GM21576 (cell line): Measurements from ENCODE around the gene RPTOR.
"Not testable (repeated sequence)": the region's sequence is repeated elsewhere in the genome, so short reads cannot be mapped to it uniquely, and the experiment has no call there.

ENCODE experiments used
- ATAC-seq: cut with Tn5 transposase; IDR thresholded peaks from one replicate; pipeline ENCODE4 v1.9.1; 2021; ENCODE audit warnings: mild to moderate bottlenecking, moderate library complexity; ENCODE audit not compliant: unreplicated experiment

Gene RPTOR

DNA sequence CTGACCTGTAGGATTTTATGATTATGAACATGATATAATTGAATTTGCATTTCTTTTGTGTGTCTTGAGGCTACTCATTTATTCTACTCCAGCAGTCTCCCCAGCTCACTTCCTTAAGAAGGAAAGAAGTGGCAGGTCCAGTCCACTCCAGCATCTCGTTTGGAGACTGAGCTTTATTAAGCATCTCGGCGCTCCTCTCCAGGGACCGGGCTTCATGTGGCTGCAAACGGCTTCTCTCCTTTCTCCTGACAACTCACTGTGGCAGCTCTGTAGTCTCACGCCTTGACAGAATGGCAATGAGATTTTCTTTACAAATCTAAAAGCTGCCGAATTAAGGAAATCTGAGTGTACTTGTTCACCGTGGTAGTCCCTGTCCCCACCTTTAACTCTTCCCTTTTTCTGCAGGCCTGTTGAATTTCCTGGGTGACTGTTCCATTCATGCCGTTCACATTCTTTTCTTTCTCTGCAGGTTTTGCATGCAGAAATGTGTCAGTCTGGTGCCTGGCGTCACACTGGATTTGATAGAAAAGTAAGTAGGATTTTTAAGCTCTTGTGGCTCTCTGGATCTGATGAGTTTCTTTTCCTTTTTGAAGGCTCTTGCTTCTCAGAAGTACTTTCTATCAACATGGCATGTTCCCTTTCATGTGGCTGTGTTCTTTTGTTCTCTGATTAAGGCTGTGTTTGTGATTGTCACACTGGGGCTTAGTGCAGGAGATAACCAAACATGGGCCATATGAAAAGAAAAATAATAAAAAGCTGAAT lies 246.5 kb downstream of the RPTOR start:
- ATAC-seq: no peak

DNA sequence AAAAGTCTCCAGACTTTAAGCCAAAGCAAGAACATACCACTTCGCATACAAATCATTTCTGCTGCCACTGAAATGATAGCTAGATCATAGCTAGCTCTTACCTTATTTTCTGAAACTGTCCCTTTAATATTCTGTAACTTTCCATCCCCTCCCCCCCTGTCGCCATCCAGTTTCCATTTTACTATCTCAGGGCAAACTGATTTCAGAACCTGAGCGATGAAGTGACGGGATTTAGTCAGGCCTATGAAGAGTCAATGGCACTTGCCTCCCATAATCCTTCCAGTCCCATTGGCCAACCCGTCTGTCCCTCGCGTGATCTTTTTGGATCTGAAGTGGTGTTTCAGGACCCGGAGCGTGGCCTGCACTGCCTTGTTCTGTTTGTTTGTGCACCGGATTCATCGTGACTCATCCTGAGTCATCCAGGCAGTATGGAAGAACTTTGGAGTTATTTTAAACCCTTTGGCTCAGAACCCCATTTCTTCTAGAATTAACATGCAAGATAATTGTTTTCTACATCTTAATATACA lies 247.2 kb downstream of the RPTOR start:
- ATAC-seq: no peak

DNA sequence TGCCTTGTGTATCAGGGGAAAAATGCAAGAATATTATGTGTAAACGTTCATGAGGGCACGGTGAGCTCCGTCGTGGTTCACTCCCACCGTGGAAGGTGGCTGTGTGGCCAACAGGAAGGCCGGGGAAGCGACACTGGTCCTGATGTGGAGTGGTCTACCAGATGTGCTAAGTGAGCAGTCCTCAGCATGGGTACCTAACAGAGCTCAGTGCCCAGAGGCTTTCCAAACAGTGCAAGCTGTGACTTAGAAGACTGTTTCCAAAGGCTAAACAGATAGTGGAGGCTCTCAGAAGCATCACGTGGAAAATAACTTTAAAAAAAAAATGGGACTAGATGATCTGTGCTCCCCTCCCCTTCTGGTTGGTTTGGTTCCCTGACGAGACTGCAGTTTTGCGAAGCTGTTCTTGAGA lies 247.7 kb downstream of the RPTOR start:
- ATAC-seq: no peak

DNA sequence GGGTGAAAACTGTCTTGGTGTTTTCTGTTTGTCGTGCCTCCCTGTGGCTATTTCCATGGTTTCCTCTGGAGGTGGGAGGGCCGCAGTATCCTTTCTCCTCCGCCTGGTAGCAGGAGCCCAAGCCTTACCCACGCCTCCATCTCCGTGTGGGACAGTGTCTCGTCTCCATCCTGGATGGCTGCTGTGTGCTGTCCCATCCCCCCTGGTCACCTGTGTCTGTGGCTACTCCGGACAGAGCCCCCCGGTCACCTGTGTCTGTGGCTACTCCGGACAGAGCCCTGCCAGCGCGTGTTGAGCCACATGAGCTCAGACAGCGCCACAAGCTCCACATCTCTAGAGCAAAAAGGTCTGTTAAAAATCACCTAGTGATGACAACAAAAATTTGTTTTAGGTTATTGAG lies 248.8 kb downstream of the RPTOR start:
- no peak for ATAC-seq

DNA sequence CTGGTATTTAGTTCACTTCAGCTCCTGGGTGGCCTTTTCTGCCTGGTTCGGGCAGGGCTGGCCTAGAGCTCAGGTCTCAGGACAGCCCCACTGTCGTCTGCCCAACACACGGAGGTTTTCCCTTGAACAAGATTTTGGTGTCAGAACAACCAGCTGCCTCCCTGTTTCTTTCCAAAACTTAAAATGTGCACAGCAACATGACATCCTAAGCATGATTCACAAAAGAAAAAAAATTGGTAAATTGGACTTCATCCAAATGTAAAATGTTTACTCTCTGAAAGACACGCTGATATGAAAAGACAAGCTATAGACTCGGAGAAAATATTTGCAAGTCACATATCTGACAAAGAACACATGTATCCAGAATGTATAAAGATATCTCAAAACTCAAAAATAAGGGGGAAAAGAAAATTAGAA lies 249.2 kb downstream of the RPTOR start:
- no peak for ATAC-seq

DNA sequence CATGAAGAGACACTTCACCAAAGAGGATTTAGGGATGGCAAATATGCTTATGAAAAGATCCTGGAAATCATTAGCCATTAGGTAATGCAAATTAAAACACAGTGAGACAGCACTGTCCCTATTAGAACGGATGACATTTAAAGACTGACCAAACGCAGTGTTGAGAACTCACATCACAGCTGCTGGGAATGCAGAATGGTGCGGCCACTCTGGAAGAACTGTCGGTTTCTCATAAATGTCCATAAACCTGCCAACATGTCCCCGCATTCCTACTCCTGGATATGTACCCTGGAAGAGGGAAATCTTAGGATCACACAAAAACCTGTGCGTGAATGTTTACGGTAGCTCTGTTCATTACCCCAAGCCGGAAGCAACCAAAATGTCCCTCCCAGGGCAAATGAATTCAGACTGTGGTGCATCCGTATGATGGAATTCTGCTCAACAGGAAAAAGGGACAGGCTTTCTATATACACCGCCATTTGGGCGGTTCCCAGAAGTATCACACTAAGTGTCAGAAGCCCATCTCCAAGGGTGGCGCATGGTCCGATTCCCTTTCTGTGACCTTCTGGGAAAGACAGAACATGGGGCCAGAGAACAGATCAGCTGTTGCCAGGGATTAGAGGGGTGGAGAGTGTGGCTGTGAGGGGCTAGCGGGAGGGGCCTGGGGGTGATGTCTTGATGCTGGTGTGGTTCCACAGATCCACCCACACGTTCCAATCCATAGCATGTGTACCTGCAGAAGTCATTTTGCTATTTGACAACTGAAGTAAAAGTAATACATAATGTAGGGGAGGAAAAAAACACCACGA lies 249.8 kb downstream of the RPTOR start:
- ATAC-seq: no peak

DNA sequence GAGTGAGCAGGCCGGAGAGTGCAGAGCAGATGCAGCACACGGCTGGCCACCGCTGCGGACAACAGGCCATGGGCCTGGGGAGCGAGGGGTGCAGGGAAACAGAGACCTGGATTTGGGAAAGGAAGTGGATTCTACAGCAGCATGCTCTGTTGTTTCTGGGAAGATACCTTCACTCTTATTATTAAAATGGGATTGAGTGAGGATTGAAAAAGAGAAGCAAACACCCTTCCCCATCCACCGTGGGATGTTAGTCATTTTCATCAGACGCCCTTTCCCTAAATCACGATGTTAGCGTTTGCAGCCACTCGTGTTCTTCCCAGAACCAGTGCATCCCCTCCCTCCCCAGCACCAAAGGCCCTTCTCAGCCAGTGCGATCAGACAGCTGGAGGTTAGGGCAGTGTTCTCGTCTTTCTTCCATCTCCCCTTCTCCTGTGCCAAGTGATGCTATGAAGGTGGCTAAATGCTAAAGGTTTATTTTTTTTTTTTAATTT lies 250.5 kb downstream of the RPTOR start:
- no peak for ATAC-seq

DNA sequence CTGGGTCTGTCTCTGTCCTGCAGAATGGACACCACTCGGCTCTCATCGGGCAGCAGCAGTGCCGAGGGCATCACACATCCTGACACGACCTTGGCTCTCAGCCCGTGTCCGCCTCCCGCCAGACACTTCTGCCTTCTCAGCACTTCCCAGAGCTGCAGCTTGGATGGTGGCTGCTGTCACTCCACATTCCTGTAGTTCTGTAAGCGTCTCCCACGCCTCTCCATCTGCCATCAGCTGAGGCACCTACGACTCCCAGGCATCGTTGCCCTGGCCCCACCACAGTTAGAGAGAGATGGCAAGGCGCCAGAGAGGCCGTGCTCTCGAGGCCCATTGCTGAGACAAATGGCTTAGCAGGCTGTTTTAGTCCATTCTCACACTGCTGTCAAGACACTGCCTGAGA lies 251.1 kb downstream of the RPTOR start:
- ATAC-seq: no peak

DNA sequence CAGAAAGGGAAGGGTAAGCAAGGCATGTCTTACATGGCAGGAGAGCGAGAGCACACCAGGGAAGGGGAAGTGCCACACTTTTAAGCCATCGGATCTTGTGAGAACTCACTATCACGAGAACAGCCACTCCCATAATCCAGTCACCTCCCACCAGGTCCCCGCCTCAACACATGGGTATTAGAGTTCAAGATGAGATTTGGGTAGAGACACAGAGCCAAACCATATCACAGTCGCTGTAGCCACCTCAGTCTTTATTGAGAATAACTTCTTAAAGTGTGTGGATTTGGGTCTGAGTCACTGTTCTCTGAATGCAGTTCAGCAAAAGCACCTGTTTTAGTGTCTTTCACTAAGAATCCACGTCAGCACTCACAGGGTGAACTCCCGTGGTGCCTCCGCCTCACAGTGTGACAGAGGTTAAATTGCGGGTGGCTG lies 251.8 kb downstream of the RPTOR start:
- ATAC-seq: no peak

DNA sequence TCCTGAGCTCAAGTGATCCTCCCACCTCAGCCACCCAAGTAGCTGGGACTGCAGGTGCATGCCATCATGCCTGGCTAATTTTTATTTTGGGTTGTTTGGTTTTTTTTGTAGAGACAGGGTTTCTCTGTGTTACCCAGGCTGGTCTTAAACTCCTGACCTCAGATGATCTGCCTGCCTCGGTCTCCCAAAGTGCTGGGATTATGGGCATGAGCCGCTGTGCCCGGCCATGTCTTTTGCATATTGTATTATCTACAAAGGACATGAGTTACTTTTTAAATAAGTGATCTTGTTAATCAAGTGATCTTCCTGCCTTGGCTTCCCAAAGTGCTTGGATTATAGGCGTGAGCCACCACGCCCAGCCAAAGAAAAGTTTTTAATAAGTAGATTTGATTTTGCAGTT lies 252.6 kb downstream of the RPTOR start:
- not testable (repeated sequence) for ATAC-seq

DNA sequence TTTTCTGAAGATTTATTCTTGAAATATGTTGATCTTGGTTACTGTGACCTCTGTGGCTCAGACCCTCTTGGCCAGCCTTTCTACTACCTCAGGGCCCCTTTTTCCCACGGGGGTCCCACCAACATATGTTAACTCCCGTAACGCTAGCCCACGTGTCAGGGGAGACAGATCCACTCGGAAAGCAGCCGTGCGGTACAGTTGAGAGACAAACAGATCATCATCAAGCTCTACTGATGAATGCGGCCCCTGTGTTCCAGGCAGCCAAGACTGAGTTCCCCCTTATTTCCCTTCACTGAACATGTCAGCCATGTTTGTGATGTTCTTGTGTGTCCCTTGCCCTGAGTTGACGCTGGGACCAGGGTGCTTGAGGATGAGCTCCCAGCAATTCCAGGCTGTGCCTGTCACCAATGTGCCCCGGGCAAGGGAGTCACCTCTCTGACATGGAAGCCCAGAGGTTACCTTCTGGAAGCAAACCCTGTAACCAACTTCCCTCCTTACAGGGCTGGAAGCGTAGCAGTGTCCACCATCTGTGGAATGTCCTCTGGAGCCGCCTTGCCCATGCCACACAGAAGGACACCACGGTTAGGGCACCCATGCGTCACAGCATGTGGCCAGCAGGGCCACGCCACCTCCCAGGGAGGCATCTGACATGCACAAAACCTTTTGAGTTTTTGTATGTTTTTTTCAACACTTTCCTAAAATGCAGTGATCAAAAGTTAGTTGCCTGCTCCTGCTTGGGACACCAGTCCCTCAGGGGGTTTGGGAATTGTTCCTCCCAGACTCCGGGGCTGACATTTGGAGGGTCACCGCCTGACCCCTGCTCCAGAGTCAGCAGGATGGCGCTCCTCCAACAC lies 253.3 kb downstream of the RPTOR start:
- ATAC-seq: no peak

DNA sequence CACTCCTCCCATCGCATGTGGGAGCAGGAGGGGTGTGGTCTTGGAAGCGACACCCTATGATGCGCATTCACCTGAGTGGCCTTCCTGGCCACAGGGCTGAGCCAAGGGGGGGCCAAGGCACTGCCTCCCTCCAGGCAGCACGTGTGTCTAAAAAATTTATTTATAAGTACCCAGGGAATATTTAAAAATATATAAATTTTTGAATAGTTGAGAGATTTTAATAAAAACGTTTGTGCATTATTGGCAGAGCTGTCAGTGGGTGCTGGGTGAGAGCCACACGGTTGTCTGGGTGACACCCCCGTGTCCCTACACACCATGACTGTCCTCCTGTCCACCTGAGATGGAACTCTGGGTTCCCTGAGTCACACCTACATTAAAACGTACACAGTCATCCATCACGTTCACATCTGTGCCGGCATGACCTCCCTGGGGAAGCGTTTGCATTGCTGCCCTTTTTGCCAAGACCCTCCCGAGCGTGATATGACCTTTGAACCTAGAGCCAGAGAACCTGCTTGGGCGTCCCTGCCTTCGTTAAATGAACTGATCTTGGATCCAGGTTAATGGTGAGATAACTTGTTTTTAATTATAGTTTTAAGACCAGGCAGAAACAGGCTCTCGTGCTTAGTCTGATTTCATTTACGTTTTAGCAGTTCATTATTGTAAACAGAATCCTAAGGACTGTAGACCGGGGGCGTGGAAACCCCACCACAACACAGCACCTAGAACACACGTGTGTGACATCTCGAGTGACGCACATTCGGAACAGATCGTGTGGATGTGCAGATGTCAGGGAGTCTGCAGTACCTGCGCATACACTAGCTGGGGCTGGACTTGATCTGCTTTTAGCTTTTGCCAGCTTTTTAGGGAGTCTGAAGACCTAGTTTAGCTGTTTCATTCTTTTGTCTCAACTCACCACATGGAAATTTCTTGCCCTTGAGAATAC lies 254.2 kb downstream of the RPTOR start:
- ATAC-seq: no peak

DNA sequence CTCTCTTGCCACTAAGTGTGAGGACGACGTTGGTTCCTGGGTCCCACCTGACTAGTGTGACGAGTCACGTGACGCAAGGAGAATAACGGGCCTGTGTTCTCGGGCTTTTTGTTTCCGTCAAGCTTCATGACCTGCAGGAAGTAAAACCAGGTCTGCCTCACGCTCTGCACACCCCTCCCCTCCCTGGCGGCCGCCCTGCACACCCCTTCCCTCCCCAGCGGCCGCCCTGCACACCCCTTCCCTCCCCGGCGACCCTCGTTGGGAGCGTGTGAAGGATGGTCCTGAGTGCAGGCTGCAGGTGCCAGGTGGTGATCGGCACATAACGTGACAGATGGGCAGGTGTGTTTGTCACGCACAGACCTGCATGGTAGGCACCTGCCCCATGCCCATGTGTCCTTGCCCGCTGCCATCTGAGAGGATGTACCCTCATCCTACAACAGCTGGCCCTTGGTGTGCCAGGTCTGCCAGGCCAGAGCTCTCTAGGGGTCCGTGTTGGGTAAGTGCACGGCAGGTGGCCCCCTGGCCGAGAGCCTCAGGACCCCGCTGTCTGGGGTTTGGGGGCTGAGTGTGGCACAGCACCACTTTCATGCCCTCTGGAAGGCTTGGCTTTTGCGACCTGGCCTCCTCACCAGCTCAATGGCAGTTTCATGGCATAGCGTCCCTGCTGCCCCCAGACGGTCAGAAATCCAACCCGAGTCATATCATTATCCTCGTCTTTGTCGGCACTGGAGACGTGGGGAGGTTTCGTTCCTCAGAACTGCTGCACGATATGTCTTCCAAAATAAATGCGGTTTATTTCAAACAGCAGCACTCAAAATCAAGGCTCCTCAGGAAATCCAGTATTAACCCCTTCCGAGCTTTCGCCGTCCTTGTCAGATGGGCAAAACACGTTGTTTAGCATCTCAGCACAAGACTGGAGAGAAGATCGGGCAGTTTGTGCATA lies 255.2 kb downstream of the RPTOR start:
- ATAC-seq: no peak

DNA sequence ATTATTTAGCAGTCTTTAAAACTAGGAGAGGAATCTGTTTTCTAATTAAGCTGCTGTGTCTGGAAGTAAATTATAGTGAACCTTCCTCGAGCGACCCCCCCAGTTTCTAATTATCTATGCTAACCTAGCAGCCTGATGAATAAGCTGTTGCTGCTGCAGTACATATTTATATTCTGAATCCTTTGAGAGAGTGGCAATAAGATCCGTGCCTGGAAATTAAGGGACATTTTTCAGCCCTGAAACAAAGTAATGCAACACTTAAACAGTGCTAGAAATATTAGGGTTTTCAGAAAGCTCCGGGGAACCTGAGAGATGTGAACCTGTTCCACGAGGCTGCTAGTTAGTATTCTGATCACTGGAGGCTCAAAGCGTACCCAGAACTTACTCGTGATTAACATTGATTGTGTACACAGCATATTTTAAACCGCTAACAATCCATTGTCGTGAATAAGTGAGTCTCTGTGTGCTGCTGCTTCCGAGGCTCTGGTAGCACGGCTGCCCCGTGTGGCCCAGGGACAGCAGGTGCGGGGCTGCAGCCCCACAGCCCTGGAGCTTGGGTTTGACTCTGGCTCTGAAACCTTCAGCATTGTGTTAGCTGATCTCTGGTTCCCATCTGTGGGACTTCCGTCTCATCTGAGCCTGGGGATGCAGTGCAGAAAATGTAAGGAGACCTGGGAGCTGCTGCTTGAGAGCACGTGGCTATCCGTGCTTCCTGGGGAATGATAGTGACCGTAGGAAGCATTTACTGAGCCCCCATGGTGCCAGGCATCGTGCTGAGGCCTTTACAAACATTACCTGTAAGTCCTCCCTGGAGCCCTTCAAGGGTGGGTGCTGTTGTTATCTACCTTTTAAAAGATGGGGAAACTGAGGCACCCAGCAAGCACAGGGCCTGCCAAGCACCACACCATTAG lies 256.1 kb downstream of the RPTOR start:
- ATAC-seq: no peak

DNA sequence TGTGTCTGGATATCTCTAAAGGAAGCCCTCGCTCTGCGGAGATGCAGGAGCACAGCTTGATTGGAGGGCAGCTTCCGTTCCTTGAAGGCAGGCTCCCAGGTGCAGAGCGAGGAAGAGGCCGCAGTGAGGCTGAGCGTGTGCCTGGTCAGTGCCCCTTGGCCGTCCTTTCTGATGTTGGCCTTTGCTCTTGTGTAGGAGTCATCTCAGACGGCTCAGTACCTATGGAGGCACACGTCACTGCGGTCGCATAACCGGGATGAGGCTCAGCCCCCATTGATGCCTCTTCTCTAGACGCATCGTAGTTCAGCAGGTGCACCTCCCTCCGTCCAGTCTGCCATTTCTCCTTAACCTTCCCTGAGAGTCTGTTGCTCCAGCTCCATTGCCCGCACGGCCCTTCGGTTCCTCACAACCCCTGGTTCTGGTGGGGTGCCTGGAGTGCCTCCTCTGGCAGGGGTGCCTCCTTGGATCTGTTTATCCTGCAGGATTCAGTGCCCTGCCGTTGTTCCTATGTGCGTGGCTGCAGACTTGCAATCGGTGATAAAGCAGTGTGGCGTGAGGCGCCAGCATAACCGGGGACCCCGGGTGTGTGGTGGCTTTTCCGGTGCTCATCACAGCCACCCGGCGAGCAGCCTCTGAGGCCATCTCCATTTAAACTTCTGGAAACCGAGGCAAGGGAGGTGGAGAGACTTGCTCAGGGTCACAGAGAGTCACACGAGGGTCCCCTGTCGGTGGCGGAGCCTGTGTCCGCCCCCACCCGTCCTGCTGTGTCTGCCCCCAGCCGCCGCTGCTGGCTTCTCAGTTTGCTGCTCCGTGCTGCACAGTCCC lies 258.2 kb downstream of the RPTOR start:
- no peak for ATAC-seq

DNA sequence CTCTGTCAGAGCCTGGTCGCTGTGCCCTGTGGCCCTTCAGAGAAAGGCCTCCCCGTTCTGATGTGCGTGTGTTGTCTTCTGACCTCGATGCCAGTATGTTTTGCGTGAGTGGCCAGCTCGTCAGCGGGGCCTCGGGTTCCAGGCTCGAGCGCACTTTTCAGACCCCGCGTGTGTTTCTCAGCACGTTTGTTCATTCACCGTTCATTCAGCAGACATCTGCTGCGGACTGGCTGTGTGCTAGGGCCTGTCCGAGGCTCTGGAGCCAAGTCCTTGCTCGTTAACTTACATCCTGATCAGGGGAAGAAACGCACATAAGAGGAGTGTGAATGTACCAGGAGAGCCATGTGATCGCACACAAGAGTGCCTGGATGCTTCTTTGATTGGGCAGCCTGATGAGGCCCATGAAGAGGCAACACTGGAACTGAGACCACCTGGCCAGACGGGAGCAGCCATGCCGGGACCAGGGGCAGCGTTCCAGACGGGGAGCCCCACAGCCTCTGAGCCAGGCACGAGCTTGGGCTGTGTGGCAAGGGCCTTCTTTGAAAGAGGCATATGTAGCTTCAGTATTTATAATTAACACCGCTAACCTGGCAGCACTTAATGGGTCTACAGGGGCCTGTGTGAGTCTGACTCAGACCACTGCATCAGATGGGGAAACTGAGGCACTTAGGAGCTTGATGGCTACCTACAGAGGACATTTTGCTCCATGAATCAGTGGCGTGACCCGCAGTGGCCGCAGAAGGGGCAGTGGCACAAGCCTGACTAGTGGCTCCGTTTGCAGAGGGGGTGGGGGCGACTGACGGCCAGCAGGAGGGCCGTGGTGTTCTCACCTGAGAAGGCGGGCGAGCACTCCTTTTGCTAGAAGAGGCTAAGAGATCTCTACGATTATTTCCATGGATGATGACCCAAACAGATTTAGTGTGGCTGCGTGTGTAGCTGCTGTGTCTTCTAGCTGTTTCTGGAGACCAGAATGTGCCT lies 259.1 kb downstream of the RPTOR start:
- no peak for ATAC-seq
